Activated naive CD8-positive, alpha-beta T cell treated with anti-CD3 and anti-CD28 coated beads, Interleukin-2, amount 50 U/mL, for 24 hours (primary cell): ENCODE data around the gene PACRG.

ENCODE experiments used
- ATAC-seq: fragments of 150-1000 bp; cut with Tn5 transposase; one replicate; pipeline ENCODE4 v1.10.0; 2021
- DNase-seq: peaks from one replicate; pipeline ENCODE4 v3.0.0; 2021
- H3K27ac Mint-ChIP-seq: one replicate; pipeline ENCODE4 v1.8.0; 2021; ENCODE audit warnings: mild to moderate bottlenecking, mixed read lengths
- H3K27me3 Mint-ChIP-seq: one replicate; pipeline ENCODE4 v1.8.0; 2021; ENCODE audit warnings: mixed read lengths
- H3K36me3 Mint-ChIP-seq: one replicate; pipeline ENCODE4 v1.8.0; 2021; ENCODE audit warnings: low read depth, mixed read lengths
- H3K4me1 Mint-ChIP-seq: one replicate; pipeline ENCODE4 v1.8.0; 2021; ENCODE audit warnings: mixed read lengths
- H3K4me3 Mint-ChIP-seq: one replicate; pipeline ENCODE4 v1.8.0; 2021; ENCODE audit warnings: mild to moderate bottlenecking, moderate library complexity, mixed read lengths
- H3K9me3 Mint-ChIP-seq: one replicate; pipeline ENCODE4 v1.8.0; 2021; ENCODE audit warnings: mixed read lengths

PACRG gene

DNA sequence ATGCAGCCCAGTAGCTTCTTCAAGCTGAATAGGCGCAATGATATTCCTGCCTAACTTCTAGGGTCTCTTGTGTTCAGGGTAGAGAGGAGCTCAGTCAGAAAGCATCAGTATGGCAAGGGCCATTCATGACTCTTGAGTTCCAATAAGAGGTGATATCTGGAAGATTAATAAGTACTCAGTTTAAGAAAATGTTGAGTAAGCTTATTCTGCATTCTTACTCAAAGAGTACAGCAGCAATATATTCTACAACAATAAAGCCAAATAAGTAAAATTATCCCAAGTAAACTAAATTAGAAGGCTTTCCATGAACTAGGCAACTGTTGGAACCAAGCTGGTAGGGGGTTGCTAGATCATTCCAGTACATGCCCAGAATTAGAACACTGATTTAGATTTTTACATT lies 303.2 kb downstream of the PACRG start:
- no peaks in the 10 kb centered on the region for H3K27me3 Mint-ChIP-seq
- H3K36me3 Mint-ChIP-seq: no peaks in the 10 kb centered on the region
- DNase-seq (no peak), ATAC-seq (no peak)
- no peak overlapping the region for H3K4me3 Mint-ChIP-seq
- H3K4me1 Mint-ChIP-seq: no peaks in the 10 kb centered on the region
- H3K27ac Mint-ChIP-seq: no peak overlapping the region
- peaks cover 5% of the 10 kb centered on the region for H3K9me3 Mint-ChIP-seq

DNA sequence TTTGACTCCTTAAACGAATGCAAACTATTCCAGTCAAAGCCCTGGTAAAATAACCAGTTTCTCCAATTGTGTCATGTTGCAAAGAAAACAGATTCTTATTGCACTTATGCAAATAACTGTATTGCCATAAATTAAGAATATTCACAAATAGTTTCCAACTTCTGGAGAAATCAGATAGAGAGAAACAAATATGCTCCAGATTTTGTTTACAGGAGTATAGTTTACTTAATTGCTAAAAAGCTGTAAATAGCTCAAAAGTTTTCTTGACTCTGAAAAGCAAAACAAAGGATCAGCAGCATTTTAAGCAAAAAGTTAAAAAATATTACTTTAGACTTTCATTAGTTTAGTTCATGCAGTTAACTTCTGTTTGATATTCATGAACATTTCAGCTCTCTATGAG lies 304.2 kb downstream of the PACRG start:
- H3K27ac Mint-ChIP-seq: no peak overlapping the region
- DNase-seq: no peak
- H3K4me1 Mint-ChIP-seq: no peaks in the 10 kb centered on the region
- peaks cover 5% of the 10 kb centered on the region for H3K9me3 Mint-ChIP-seq
- H3K36me3 Mint-ChIP-seq: no peaks in the 10 kb centered on the region
- no peaks in the 10 kb centered on the region for H3K27me3 Mint-ChIP-seq
- ATAC-seq: no peak
- no peak overlapping the region for H3K4me3 Mint-ChIP-seq

DNA sequence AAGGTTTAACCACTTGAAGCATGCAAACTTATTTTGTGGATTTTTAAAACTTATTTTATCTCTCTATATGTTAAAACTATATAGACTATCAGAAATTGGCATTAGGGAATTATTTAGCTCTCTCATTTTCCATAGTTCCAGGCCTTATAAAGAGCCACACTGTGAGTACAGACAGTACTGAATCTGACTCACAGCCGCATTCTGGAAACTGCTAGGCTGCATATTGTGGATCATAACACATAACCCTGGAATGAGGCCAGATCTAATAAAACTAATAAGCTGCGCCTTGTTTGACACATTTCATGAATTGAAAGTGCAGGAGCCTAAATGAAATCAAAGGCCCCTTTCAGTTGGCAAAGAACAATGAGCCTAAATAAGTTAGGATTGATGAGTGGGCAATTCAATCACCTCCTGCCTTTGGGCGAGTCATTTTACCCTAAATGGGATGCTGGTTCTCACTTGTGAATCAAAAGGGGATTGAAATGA lies 308.4 kb downstream of the PACRG start:
- DNase-seq (no peak), ATAC-seq (no peak)
- H3K36me3 Mint-ChIP-seq: no peaks in the 10 kb centered on the region
- no peaks in the 10 kb centered on the region for H3K4me1 Mint-ChIP-seq
- no peak overlapping the region for H3K27ac Mint-ChIP-seq
- no peaks in the 10 kb centered on the region for H3K27me3 Mint-ChIP-seq
- no peak overlapping the region for H3K4me3 Mint-ChIP-seq
- H3K9me3 Mint-ChIP-seq: peaks cover 5% of the 10 kb centered on the region

DNA sequence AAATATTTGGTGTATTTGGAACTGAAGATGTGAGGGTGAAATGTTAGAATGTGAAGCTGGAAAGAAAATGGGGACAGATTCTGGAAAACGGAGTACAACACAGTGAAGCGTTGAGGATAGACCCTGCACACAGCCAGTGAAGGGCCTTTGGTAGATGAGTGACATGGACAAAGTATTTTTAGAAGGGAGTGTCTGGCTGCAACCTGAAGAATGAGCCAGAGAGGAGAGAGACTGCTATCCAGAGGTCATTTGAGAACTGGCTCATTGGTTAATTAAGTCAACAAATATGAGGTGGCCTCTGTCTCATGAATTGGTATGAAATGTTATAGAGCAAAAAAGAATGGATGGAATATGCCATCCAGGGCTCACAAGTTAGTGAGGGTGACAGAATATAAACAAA lies 310.5 kb downstream of the PACRG start:
- Mint-ChIP-seq H3K9me3 (no peaks in the 10 kb centered on the region), H3K4me3 (no peak overlapping the region), H3K27ac (no peak overlapping the region), H3K4me1 (no peaks in the 10 kb centered on the region), H3K36me3 (no peaks in the 10 kb centered on the region), H3K27me3 (no peaks in the 10 kb centered on the region)
- DNase-seq: no peak
- ATAC-seq: no peak

DNA sequence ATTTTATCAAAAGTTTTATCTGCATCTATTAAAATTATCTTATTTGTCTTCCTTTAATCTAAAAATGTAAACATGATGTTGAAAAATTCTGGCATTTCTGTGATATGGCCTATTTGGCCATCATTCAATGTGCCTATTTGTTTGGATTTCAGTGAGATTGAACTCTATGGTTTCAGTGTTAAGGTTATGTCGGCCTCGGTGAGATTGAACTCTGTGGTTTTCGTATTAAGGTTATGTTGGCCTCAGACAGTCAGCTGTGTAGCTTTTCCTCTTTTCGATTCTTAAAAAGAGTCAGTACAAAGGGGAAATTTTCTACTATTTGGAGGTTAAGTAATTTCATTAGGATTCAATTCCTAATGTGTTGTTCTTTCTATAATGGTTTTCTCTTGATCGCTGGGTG lies 320.6 kb downstream of the PACRG start:
- H3K27ac Mint-ChIP-seq: no peak overlapping the region

DNA sequence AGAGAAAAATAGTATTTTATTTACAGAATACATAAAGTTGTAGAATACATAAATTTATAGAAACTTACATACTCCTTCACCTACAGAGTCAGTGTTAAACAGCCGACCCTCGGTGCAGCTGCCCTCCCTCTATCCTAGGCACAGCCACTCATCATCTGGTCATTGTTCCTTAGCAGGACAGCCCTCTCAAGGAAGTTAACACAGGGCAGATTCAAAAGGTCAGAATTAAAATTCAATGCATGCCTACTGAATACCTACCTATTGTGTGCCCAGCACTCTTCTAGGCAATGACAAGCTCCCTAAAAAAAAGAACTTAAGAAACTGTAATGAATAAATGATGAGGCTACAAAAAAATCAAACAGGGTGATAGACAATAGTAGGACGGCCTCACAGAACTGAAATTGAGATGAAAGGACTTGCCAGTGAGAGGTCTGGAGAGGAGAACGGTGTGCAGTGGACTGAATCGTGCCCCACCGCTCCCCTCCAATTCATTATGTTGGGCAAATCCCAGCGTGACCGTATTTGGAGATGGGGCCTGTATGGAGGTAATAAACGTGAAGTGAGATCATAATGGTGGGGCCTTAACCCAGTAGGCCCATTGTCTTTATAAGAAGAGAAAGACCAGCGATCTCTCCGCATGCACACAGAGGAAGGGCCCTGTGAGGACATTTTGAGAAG lies 326.0 kb downstream of the PACRG start:
- ATAC-seq (no peak), DNase-seq (no peak)
- H3K36me3 Mint-ChIP-seq: no peaks in the 10 kb centered on the region
- peaks cover 9% of the 10 kb centered on the region for H3K9me3 Mint-ChIP-seq
- no peaks in the 10 kb centered on the region for H3K27me3 Mint-ChIP-seq
- H3K4me3 Mint-ChIP-seq: no peak overlapping the region
- H3K4me1 Mint-ChIP-seq: no peaks in the 10 kb centered on the region
- no peak overlapping the region for H3K27ac Mint-ChIP-seq

More for the DNA sequence above, 320.6 kb downstream of the PACRG start:
- no peaks in the 10 kb centered on the region for H3K4me1 Mint-ChIP-seq
- ATAC-seq: no peak
- no peaks in the 10 kb centered on the region for H3K36me3 Mint-ChIP-seq
- peaks cover 11% of the 10 kb centered on the region for H3K9me3 Mint-ChIP-seq
- no peak overlapping the region for H3K4me3 Mint-ChIP-seq
- DNase-seq: no peak
- no peaks in the 10 kb centered on the region for H3K27me3 Mint-ChIP-seq

DNA sequence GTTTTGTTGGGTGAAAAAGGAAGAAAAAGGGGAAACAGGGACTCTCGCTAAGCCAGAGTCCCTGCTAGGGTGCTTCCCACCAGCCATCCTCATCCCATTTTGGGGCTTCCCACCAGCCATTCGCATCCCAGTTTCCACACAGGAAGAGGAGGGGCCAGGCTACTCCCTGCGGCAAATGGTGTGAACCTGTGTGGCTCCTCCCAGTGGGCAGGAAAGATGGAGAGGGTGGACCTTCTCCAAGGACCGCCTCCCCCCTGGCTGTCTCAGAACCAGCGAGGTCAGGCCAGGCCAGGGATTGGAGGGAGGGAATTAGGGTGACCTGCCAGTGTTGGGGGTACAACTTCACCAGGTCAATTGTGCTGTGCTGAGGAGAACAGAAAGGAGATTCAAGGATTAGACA lies 326.9 kb downstream of the PACRG start:
- ATAC-seq (no peak), DNase-seq (no peak)
- Mint-ChIP-seq H3K27me3 (no peaks in the 10 kb centered on the region), H3K9me3 (peaks cover 9% of the 10 kb centered on the region), H3K36me3 (no peaks in the 10 kb centered on the region), H3K4me3 (no peak overlapping the region), H3K27ac (no peak overlapping the region), H3K4me1 (no peaks in the 10 kb centered on the region)

DNA sequence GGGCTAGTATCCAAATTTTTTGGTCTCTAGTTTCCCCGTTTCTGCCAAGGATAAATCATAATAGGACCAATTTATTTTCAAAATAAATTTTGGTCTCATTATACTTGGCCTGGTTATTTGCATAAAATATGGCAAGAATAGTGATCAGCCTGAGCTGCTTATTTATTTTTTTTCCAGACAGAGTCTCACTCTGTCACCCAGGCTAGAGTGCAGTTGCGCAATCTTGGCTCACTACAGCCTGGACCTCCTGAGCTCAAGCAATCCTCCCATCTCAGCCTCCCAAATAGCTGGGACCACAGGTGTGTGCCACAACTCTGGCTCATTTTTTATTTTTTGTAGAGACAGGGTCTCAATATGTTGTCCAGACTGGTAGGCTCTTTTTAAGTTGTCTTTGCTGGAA lies 329.5 kb downstream of the PACRG start:
- no peaks in the 10 kb centered on the region for H3K36me3 Mint-ChIP-seq

DNA sequence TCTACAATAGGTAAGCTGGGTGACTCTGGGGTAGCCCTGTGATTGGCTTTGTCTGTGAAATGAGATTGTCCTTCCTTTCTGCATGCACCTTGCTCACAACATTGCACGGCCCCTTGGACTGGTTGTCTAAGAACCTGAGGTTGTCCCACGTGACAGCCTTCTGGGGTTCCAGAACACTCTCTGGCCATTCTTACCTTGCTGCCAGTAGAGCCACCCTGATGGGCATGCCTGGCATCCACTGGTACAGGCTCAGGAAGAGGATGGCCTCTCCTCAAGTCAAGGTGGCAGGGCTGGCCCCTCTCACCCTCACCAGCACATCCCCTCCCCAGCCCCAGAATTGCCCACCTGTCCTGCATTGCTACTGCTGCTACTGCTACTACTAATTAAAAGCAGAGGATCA lies 335.0 kb downstream of the PACRG start:
- no peaks in the 10 kb centered on the region for H3K36me3 Mint-ChIP-seq
- H3K4me3 Mint-ChIP-seq: no peak overlapping the region
- no peak overlapping the region for H3K27ac Mint-ChIP-seq
- no peaks in the 10 kb centered on the region for H3K4me1 Mint-ChIP-seq
- no peaks in the 10 kb centered on the region for H3K27me3 Mint-ChIP-seq
- ATAC-seq: no peak
- no peak for DNase-seq
- peaks cover 15% of the 10 kb centered on the region for H3K9me3 Mint-ChIP-seq

More for the DNA sequence above, 329.5 kb downstream of the PACRG start:
- Mint-ChIP-seq H3K4me1 (no peaks in the 10 kb centered on the region), H3K27me3 (no peaks in the 10 kb centered on the region), H3K9me3 (peaks cover 9% of the 10 kb centered on the region), H3K4me3 (no peak overlapping the region), H3K27ac (no peak overlapping the region)
- ATAC-seq: no peak
- DNase-seq: no peak

DNA sequence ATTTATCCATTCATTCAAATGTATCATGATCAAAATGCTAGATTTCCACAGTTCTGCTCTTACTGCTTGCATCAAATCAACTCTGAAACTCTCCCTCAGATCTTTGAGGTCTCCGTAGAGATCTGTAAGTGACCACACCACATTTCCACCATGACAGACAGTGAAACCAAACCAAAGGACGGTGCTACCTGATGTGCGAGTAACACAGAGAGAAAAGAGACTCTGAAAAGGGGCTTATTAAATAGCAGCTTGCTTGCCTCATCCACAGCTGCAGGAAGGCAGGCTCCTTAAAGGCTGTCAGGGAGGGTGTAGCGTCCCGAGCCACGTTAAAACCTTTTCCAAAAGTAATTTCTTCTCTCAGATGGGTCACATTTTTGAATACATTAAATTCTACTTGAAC lies 335.8 kb downstream of the PACRG start:
- peaks cover 19% of the 10 kb centered on the region for H3K9me3 Mint-ChIP-seq
- H3K4me1 Mint-ChIP-seq: no peaks in the 10 kb centered on the region
- ATAC-seq: no peak
- DNase-seq: no peak
- no peak overlapping the region for H3K4me3 Mint-ChIP-seq
- H3K27ac Mint-ChIP-seq: no peak overlapping the region
- no peaks in the 10 kb centered on the region for H3K36me3 Mint-ChIP-seq
- H3K27me3 Mint-ChIP-seq: peaks cover 2% of the 10 kb centered on the region

DNA sequence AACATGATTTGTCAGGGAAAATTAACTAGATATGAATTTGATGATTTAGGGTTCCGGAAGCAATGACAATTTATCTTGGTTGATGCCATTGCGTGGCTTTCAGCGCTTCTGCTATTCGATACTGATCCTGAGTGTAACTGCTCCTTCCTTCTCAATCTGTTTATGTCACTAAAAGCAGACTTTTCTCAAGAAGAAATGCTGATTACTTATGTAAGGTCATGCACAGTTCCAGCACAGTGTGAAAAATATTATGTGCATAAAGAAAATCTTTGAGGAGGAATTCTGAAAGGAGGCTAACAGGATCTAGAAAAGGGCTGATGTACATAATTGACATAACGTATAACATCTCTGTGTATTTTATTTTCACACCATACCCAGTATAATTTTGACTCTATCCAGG lies 336.6 kb downstream of the PACRG start:
- H3K4me3 Mint-ChIP-seq: no peak overlapping the region
- no peak for DNase-seq
- no peaks in the 10 kb centered on the region for H3K36me3 Mint-ChIP-seq
- H3K27me3 Mint-ChIP-seq: peaks cover 3% of the 10 kb centered on the region
- ATAC-seq: no peak
- peaks cover 21% of the 10 kb centered on the region for H3K9me3 Mint-ChIP-seq
- no peaks in the 10 kb centered on the region for H3K4me1 Mint-ChIP-seq
- H3K27ac Mint-ChIP-seq: no peak overlapping the region

DNA sequence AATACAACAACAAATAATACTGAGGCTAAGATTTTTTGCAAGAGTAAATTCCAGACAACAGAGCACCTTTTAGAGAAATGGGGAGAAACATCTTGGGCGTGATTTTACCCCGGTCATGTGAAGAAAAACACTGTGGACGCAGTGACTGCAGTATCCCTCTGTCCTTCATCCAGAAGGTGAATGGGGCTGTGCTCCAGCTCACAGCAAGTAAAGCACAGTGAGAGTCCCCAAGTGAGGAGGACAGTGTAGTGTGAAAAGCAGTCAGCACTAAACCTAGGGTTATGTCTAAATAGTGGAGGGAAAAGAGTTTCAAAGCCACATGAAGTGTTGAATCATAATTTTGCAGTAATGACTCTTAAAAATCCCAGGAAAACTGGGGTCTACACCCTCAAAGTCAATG lies 338.4 kb downstream of the PACRG start:
- no peaks in the 10 kb centered on the region for H3K36me3 Mint-ChIP-seq
- peaks cover 3% of the 10 kb centered on the region for H3K27me3 Mint-ChIP-seq
- H3K4me3 Mint-ChIP-seq: no peak overlapping the region
- no peak for DNase-seq
- H3K9me3 Mint-ChIP-seq: peaks cover 27% of the 10 kb centered on the region
- no peak overlapping the region for H3K27ac Mint-ChIP-seq
- no peak for ATAC-seq
- H3K4me1 Mint-ChIP-seq: no peaks in the 10 kb centered on the region

DNA sequence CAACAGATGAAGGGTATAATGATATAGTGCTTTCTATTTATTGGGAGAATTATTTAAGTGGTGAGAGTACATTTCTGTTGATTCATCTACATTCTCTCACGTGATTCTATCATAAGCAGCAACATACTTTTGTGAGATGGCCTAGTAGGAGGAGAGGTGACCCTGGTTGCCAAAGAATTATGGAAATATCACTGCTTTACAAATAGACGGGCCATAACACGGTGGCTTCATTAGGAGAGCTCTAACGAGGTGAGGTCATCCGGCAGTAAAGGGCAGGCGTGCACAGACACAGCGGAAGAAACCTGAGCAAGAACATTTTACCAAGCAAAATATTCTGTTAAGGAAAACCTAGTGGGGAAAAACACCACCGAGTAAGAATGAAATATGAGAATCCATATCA lies 349.4 kb downstream of the PACRG start:
- H3K27me3 Mint-ChIP-seq: no peaks in the 10 kb centered on the region
- ATAC-seq: no peak

DNA sequence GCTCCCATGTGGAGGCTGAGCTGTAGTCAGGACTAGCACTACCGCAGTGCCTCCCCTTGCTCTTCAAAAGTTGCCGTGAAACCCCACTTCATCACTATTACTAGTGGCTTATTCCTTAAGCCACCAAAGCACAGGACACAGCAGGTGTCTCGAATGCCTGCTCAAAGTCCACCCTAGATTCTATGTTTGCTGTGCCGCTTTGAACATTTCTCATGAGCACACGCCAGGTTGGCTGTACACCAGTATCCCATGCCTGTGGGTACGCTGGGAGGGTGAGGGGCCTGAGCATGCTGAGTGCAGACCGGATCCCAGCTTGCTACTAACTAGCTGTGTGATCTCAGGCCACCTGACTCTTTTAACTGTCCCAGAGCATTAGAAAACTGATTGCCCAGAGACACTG lies 350.9 kb downstream of the PACRG start:
- H3K4me1 Mint-ChIP-seq: no peaks in the 10 kb centered on the region
- H3K9me3 Mint-ChIP-seq: peaks cover 5% of the 10 kb centered on the region
- no peak overlapping the region for H3K4me3 Mint-ChIP-seq
- no peaks in the 10 kb centered on the region for H3K36me3 Mint-ChIP-seq
- DNase-seq (no peak), ATAC-seq (no peak)
- H3K27me3 Mint-ChIP-seq: no peaks in the 10 kb centered on the region
- H3K27ac Mint-ChIP-seq: no peak overlapping the region

More for the DNA sequence above, 349.4 kb downstream of the PACRG start:
- H3K4me3 Mint-ChIP-seq: no peak overlapping the region
- H3K27ac Mint-ChIP-seq: no peak overlapping the region
- no peaks in the 10 kb centered on the region for H3K4me1 Mint-ChIP-seq
- peaks cover 5% of the 10 kb centered on the region for H3K9me3 Mint-ChIP-seq
- DNase-seq: no peak
- H3K36me3 Mint-ChIP-seq: no peaks in the 10 kb centered on the region

DNA sequence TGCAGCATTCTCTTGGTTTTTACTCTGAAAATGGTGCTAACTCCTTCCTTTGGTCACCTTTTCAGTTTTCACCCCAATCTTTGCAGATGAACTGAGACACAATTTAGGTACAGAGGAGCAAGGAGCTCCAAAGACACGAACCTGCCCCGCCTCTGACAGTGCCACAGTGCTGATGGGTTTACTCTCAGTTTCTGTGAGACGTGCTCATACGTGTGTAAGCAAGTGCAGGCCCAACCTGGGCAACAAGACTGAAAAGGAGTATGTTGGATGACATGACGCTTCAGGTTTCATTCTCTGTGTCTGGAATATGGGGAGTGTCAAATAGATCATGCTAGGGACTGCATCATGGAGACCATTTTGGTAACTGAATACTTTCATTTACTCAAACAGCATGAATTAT lies 352.5 kb downstream of the PACRG start:
- no peaks in the 10 kb centered on the region for H3K4me1 Mint-ChIP-seq
- DNase-seq (no peak), ATAC-seq (no peak)
- H3K36me3 Mint-ChIP-seq: no peaks in the 10 kb centered on the region
- H3K4me3 Mint-ChIP-seq: no peak overlapping the region
- H3K27ac Mint-ChIP-seq: no peak overlapping the region
- H3K9me3 Mint-ChIP-seq: peaks cover 5% of the 10 kb centered on the region
- no peaks in the 10 kb centered on the region for H3K27me3 Mint-ChIP-seq

DNA sequence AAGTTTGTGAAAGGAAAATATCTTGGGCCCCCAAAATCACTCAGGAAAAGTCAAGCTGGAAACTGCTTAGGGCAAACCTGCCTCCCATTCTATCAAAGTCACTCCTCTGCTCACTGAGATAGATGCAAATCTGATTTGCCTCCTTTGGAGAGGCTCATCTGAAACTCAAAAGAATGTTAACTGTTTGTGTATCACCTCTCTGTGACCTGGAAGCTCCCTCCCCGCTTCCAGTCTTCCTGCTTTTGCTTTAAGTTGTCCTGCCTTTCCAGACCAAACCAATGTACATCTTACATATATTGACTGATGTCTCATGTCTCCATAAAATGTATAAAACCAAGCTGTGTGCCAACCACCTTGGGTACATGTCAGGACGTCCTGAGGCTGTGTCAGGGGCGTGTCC lies 355.4 kb downstream of the PACRG start:
- H3K4me3 Mint-ChIP-seq: no peak overlapping the region
- ATAC-seq: no peak
- H3K36me3 Mint-ChIP-seq: no peaks in the 10 kb centered on the region

More for the DNA sequence above, 355.4 kb downstream of the PACRG start:
- no peak for DNase-seq
- Mint-ChIP-seq H3K27ac (no peak overlapping the region), H3K9me3 (peaks cover 8% of the 10 kb centered on the region), H3K27me3 (peaks cover 5% of the 10 kb centered on the region), H3K4me1 (no peaks in the 10 kb centered on the region)
